HepG2 (cell line): ENCODE measurements around the gene ZNF71. TPM values are rescaled to one million over a fixed set of nuclear protein-coding genes. Genes with fewer than 3 reads are reported as not detected.

Experiments used
- ATF4 ChIP-seq, 2 experiments: fragments of 450-650 bp in 1 of 2; sonication (generic) in 1 of 2; formaldehyde crosslinking; IDR thresholded peaks; 2 replicates each; pipeline versions ENCODE4 v1.5.0 to v1.8.0; 2020 to 2022; ENCODE audit warnings: mild to moderate bottlenecking in 1 of 2, missing genetic modification reagents in 1 of 2
- CBFB ChIP-seq: sonication (generic); formaldehyde crosslinking; IDR thresholded peaks from 2 replicates; pipeline ENCODE4 v1.4.0; 2020; ENCODE audit warnings: missing genetic modification reagents
- CHCHD3 ChIP-seq: sonication (generic); formaldehyde crosslinking; IDR thresholded peaks from 2 replicates; pipeline ENCODE4 v1.8.0; 2022; ENCODE audit warnings: mild to moderate bottlenecking, missing genetic modification reagents, moderate library complexity
- CTCF ChIP-seq: sonication (generic); formaldehyde crosslinking; IDR thresholded peaks from 2 replicates; pipeline ENCODE4 v1.5.0; 2020; ENCODE audit warnings: mild to moderate bottlenecking, missing genetic modification reagents, moderate library complexity
- FOXC1 ChIP-seq: sonication (generic); formaldehyde crosslinking; IDR thresholded peaks from 2 replicates; pipeline ENCODE4 v1.8.0; 2022; ENCODE audit warnings: mild to moderate bottlenecking, missing genetic modification reagents, borderline replicate concordance
- IKZF4 ChIP-seq: sonication (generic); formaldehyde crosslinking; IDR thresholded peaks from 2 replicates; pipeline ENCODE4 v1.5.1; 2020; ENCODE audit warnings: borderline replicate concordance, mild to moderate bottlenecking, low read depth, missing genetic modification reagents; ENCODE audit errors: not compliant biosample characterization
- JARID2 ChIP-seq: sonication (generic); formaldehyde crosslinking; IDR thresholded peaks from 2 replicates; pipeline ENCODE4 v1.8.1; 2023; ENCODE audit warnings: missing genetic modification reagents, inconsistent platforms; ENCODE audit not compliant: insufficient replicate concordance
- KAT2B ChIP-seq: fragments of 150-350 bp; IDR thresholded peaks from 2 replicates; pipeline ENCODE4 v1.6.1; 2014; ENCODE audit warnings: low read depth, low read length, borderline replicate concordance
- NCOA5 ChIP-seq: sonication (generic); formaldehyde crosslinking; IDR thresholded peaks from 2 replicates; pipeline ENCODE4 v1.4.0; 2020; ENCODE audit warnings: missing genetic modification reagents
- PRMT3 ChIP-seq: sonication (generic); formaldehyde crosslinking; IDR thresholded peaks from 2 replicates; pipeline ENCODE4 v1.8.1; 2022; ENCODE audit warnings: low read depth, mild to moderate bottlenecking, moderate library complexity, missing genetic modification reagents, borderline replicate concordance
- RCOR2 ChIP-seq: IDR thresholded peaks from 2 replicates; pipeline ENCODE4 v1.6.1; 2016; ENCODE audit warnings: missing biosample characterization, missing genetic modification reagents
- RXRB ChIP-seq: IDR thresholded peaks from 2 replicates; pipeline ENCODE4 v1.6.1; 2016; ENCODE audit warnings: borderline replicate concordance, missing genetic modification reagents, missing compliant biosample characterization
- SIX1 ChIP-seq: sonication (generic); formaldehyde crosslinking; IDR thresholded peaks from 2 replicates; pipeline ENCODE4 v1.4.0; 2020; ENCODE audit warnings: missing genetic modification reagents, borderline replicate concordance
- SNRNP70 ChIP-seq: fragments of 200-400 bp; formaldehyde crosslinking; IDR thresholded peaks from 2 replicates; pipeline ENCODE4 v1.6.1; 2017; ENCODE audit warnings: mild to moderate bottlenecking, low read depth, low read length, moderate library complexity
- XBP1 ChIP-seq: sonication (generic); formaldehyde crosslinking; IDR thresholded peaks from 2 replicates; pipeline ENCODE4 v1.5.0; 2020; ENCODE audit warnings: missing genetic modification reagents
- ZNF101 ChIP-seq: sonication (generic); formaldehyde crosslinking; IDR thresholded peaks from 2 replicates; pipeline ENCODE4 v1.4.0; 2020; ENCODE audit warnings: mild to moderate bottlenecking, low read depth, missing genetic modification reagents, borderline replicate concordance
- ZNF235 ChIP-seq: sonication (generic); formaldehyde crosslinking; IDR thresholded peaks from 2 replicates; pipeline ENCODE4 v1.8.1; 2023; ENCODE audit warnings: mild to moderate bottlenecking, missing genetic modification reagents, borderline replicate concordance
- ZNF331 ChIP-seq: sonication (generic); formaldehyde crosslinking; IDR thresholded peaks from 2 replicates; pipeline ENCODE4 v1.4.0; 2020; ENCODE audit warnings: missing genetic modification reagents
- ZNF446 ChIP-seq: sonication (generic); formaldehyde crosslinking; IDR thresholded peaks from 2 replicates; pipeline ENCODE4 v1.5.0; 2020; ENCODE audit warnings: mild to moderate bottlenecking, missing genetic modification reagents
- ZNF577 ChIP-seq: sonication (generic); formaldehyde crosslinking; IDR thresholded peaks from 2 replicates; pipeline ENCODE4 v1.4.0; 2020; ENCODE audit warnings: mild to moderate bottlenecking, low read depth, missing genetic modification reagents, borderline replicate concordance
- ZNF670 ChIP-seq: sonication (generic); formaldehyde crosslinking; IDR thresholded peaks from 2 replicates; pipeline ENCODE4 v1.8.0; 2022; ENCODE audit warnings: mild to moderate bottlenecking, missing genetic modification reagents, borderline replicate concordance
- ZNF703 ChIP-seq: sonication (generic); formaldehyde crosslinking; IDR thresholded peaks from 2 replicates; pipeline ENCODE4 v1.5.1; 2020; ENCODE audit warnings: missing genetic modification reagents, mild to moderate bottlenecking, moderate library complexity, borderline replicate concordance
- ZNF772 ChIP-seq: sonication (generic); formaldehyde crosslinking; IDR thresholded peaks from 2 replicates; pipeline ENCODE4 v1.5.0; 2020; ENCODE audit warnings: mild to moderate bottlenecking, missing genetic modification reagents
- ZNF777 ChIP-seq: sonication (generic); formaldehyde crosslinking; IDR thresholded peaks from 2 replicates; pipeline ENCODE4 v1.4.0; 2020; ENCODE audit warnings: missing genetic modification reagents
- ZNF850 ChIP-seq: sonication (generic); formaldehyde crosslinking; conservative IDR thresholded peaks from 2 replicates; pipeline ENCODE4 v1.9.0; 2021; ENCODE audit warnings: mild to moderate bottlenecking, missing genetic modification reagents
- polyA plus RNA-seq, 8 experiments: library from polyadenylated mRNA; depleted of rRNA in 3 of 8; stranded (reverse) in 7 of 8; unstranded in 1 of 8; fragments of >200 nt; fragmentation: Illumina TruSeq in 4 of 8; extraction: Trizol in 4 of 8; gene quantifications; 2 replicates each; pipeline versions ENCODE4 v1.2.1 to v1.2.3, GENCODE V29; 2011 to 2016; ENCODE audit warnings: low read depth in 4 of 8, missing spikeins in 1 of 8, mixed read lengths in 1 of 8; ENCODE audit not compliant: insufficient read depth in 1 of 8
- total RNA-seq, 5 experiments: library from RNA; depleted of rRNA; stranded (reverse); fragments of >200 nt; fragmentation: Illumina TruSeq; extraction: Trizol; gene quantifications; 2 replicates each; pipeline ENCODE4 v1.2.3, GENCODE V29; 2016; ENCODE audit warnings: low read depth in 1 of 5
- TF ChIP-seq, protein P1 (sequence below): IDR thresholded peaks from 2 replicates; pipeline ENCODE4 v1.6.1; 2016; ENCODE audit warnings: low read depth, borderline replicate concordance
- TF ChIP-seq, protein P2 (sequence below): sonication (generic); formaldehyde crosslinking; IDR thresholded peaks from 2 replicates; pipeline ENCODE4 v1.5.0; 2020; ENCODE audit warnings: missing genetic modification reagents

Gene ZNF71
- total and polyA plus RNA-seq, 2 of the 13 experiments (the other 11 are each of a cell fraction or from before 2014, with no cell fraction given), result 2.2 to 4.4 TPM

DNA sequence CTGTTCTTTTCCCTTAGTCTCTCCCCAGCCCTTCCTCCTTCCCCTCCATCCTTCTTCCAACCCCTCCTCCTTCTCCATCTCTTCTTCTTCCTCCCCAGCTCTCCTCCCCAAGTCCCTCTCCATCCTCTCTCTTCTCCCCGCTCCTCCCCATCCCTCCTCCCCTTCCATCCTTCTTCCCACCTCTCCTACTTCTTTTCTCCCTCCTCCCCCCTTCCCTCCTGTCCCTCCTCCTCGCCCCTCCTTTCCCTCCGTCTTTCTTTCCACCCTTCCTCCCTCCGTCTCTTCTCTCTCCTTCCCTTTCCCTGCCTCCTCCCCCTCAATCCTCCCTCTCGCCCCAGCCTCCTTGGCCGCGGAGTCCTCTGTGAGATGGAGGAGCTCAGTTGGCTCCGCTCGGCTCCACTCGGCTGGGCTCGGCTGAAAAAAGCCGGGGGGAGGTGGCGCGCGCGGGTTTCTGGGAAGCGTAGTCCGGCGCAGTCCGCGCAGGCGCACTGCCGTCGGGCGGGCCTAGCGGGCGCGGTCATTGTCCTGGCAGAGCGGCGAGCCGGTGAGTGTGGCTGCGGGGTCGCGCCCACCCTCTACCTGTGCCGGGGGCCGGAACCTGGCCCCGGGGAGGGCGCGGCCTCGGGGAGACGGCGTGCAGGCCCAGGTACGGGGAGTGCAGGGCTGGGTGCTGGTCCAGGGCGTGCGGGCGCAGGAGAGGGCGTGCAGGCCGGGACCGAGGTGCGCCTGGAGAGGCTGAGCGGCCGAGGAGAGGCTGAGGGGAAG, at the start of gene ZNF71 (continued):
- TF ChIP-seq, protein P1, sequence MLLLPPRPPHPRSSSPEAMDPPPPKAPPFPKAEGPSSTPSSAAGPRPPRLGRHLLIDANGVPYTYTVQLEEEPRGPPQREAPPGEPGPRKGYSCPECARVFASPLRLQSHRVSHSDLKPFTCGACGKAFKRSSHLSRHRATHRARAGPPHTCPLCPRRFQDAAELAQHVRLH, result no peak
- peak; percentile 74 for TF ChIP-seq IKZF4 (CRISPR knock-in tag)
- TF ChIP-seq CTCF, result no peak; the same call in 1 of the 2 replicates
- TF ChIP-seq ZNF331, result peak; percentile 49; the same call in 1 of the 2 replicates
- no peak for TF ChIP-seq RCOR2 (CRISPR knock-in tag)
- 0 out of 4 replicates have a peak, but pooled peaks of 1 of the 2 experiments have one; percentile 11 for TF ChIP-seq ATF4 (CRISPR knock-in tag; IDR thresholded peaks at IDR 0.05)
- no peak for TF ChIP-seq RXRB (CRISPR knock-in tag)
- no peak for TF ChIP-seq ZNF850 (CRISPR knock-in tag)
- TF ChIP-seq FOXC1, result peak; percentile 63; the same call in 1 of the 2 replicates
- no peak for TF ChIP-seq ZNF101 (CRISPR knock-in tag)
- TF ChIP-seq ZNF703 (CRISPR knock-in tag), result no peak
- TF ChIP-seq CBFB (CRISPR knock-in tag), result no peak
- no peak for TF ChIP-seq CHCHD3
- TF ChIP-seq ZNF446 (CRISPR knock-in tag), result no peak
- 0 out of 2 replicates have a peak, but pooled peaks have one; percentile 48 for TF ChIP-seq ZNF670
- TF ChIP-seq ZNF577 (CRISPR knock-in tag), result no peak
- no peak for TF ChIP-seq ZNF235
- TF ChIP-seq, protein P2, sequence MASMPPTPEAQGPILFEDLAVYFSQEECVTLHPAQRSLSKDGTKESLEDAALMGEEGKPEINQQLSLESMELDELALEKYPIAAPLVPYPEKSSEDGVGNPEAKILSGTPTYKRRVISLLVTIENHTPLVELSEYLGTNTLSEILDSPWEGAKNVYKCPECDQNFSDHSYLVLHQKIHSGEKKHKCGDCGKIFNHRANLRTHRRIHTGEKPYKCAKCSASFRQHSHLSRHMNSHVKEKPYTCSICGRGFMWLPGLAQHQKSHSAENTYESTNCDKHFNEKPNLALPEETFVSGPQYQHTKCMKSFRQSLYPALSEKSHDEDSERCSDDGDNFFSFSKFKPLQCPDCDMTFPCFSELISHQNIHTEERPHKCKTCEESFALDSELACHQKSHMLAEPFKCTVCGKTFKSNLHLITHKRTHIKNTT (CRISPR knock-in tag), result no peak
- peak; percentile 76 for TF ChIP-seq ZNF772 (CRISPR knock-in tag)
- no peak for TF ChIP-seq SNRNP70
- TF ChIP-seq NCOA5 (CRISPR knock-in tag), result no peak
- TF ChIP-seq KAT2B, result no peak
- TF ChIP-seq ZNF777, result peak; percentile 87
- TF ChIP-seq SIX1 (CRISPR knock-in tag), result no peak
- TF ChIP-seq PRMT3 (CRISPR knock-in tag), result no peak
- no peak for TF ChIP-seq XBP1
- TF ChIP-seq JARID2 (CRISPR knock-in tag), result no peak
